Activated naive CD4-positive, alpha-beta T cell treated with anti-CD3 and anti-CD28 coated beads, Interleukin-2, amount 50 U/mL, for 16 hours (primary cell): ENCODE measurements around the gene RBMS3.
"Not testable (repeated sequence)": the region's sequence is repeated elsewhere in the genome, so short reads cannot be mapped to it uniquely, and the experiment has no call there.

Experiments used
- DNase-seq: peaks from one replicate; pipeline ENCODE4 v3.0.0-alpha.2; 2020

The RBMS3 gene

DNA sequence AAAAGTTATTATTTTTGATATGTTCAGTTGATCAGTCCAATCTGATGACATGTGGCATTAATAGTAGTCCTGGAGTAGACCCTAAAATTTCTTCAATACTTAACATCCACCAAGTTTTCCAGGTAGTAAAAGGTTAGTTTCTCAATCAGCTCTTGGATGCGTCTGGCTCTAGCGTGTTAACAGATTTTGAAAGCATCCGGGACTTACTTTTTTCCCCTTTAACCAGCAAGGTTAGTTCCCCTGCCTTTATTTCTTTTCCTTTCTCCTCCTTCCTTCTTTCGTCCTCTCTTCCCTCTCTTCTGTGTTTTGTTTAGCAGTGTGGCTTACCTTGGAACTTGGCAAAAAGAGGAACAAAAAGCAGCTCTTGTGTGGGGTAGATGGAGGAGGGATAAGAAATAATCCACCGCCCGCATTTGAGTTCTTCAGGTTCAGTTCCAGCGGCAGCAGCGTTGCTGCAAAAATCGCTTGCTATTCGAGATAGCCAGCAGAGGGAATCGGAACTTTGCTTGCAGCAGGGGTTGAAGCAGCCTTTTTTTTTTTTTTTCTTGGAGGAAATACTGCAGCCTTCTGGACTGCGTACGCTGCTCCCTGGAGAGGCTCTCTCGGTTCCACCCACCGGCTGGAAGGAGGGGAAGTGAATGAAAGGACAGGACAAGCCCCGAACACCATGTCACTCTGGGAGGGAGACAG lies at the start of gene RBMS3:
RBMS3 (plus strand) TSS at position 668 of the 690 bp plus-strand sequence.
- DNase-seq = no peak

- DNase-seq = not testable (repeated sequence)
Measured at GRCh38 chr3:29233126-29233525, 47.7 kb upstream of the RBMS3 start.

DNA sequence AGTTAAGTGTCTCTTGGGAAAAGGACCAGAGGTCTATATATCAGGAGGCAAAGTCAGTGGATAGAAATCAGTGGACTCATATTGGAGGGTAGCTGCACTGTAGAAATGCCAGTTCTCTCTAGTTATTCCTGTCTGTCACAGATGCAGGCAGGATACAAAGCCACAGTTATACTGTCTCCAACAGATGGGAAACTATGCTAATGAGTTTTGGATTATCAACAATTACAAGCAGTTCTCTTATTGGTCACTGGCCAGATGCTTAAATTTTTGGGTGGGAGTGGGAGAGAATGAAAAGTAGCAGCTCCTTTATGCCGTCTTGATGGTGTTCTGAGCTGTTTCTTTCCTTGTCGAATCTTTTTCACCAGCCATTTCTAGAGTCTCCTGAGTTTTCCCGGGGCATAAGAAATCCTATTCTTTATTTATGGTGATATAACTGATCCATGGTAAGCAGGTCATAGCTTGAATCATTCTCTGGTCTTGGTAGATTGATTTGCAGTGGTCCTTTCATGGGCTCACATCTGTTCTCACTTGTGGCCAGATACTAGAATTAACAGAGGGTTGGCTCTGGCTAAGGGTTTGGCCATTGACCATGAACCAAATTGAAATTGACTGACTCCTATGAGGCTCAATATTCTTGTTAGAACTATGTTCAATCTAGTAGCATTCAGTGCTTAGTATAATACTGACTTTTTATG lies 44.6 kb upstream of the RBMS3 start:
- DNase-seq = no peak

DNA sequence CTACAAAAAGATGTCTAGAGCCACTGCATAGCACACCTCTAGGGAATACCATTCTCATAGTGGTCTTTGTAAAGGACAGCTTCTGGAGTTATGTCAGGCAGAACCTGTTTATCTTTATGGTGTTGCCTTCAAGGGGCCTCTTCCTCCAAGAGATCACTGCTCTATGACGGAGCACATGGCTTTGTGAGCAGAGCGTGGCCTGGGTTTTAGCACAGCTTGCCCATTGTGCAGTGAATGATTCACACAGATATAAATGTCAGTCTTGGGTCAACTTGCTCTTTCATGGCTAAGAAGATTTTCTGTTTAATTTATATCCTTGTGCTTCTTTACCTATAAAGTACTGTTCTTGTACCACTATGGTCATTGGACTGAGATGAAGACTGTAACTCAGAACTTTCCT lies 41.5 kb upstream of the RBMS3 start:
- DNase-seq = no peak

DNA sequence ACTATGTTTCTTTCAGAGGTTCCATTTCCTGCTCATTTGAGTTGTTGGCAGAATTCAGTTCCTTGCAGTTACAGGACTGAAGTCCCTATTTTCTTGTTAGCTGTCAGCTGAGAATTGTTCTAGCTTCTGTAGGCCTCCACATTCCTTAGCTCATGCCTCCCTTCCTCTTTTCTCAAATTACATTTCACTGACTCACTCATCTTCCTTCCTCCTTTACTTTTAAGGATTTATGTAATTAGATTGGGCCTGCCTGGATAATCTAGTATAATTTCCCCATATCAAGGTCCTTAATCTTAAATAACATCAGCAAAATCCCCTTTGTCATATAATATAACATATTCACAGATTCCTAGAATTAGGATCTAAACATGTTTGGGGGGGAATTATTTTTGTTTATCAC lies 40.6 kb upstream of the RBMS3 start:
- DNase-seq = no peak

DNA sequence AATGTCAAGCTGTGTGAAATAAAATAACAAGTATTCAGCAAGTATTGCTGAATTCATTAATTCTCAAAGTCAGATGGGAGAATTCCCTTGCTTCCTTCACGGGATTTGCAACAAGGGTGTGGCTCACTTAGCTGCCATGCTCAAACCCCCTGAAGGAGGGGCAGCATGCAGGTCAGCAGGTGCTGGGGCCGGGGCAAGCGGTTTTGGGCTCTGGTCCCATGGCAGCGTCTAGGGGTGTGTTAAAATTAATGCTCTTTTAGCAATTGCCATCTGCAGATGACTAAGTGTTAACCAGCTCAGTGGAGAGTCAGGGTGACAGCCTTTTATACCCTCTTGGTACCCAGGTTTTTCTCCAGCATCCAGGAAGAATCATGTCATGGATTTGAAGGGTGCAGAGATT lies 40.0 kb upstream of the RBMS3 start:
- DNase-seq = no peak

- no peak for DNase-seq
Measured at GRCh38 chr3:29241855-29242254, 39.0 kb upstream of the RBMS3 start.

DNA sequence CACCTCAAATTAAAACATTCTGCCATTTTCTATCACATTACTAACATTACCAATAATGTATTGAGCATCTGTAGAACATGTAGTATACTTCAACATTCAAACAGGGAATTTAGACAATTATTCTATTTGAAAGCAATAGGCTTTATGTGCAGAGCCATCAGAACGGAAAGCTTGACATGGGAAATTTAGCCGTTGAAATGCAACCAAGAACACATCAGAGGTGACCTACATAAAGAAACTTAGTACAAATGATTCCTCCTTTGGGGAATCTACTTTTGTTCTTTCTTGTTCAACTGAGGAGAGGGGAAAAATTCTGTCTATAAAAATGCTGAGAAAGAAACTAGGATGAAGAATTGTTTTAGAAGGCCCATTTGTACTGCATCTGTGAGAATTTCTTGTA lies 38.6 kb upstream of the RBMS3 start:
- no peak for DNase-seq

- no peak for DNase-seq
Measured at GRCh38 chr3:29245441-29245840, 35.4 kb upstream of the RBMS3 start.

GRCh38 chr3:29247088-29247745 lies 33.7 kb upstream of the RBMS3 start:
- DNase-seq = no peak

DNA sequence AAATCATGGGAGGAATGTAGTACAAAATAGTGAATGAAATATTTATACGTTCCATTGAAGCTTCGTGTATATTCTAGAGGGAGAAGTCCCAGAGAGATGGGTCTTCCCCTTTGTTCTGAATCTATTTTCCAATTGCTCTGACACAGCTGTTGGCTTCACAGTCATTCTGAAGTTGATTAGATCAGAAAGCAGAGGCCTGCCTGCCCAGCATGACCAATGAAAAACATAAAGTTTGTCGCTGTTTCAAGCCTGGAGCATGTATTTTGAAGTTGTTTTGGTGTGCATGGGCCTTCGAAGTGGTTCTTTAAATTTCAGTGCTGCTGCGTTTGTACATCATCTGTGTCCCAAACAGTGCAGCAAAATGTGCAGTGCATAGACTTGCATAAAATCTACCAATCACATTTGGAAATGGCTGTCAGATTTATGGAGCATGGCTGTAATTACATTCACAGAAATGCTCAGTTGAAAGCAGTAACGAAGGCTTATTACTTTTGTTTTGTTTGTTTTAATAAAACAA lies 31.0 kb upstream of the RBMS3 start:
- no peak for DNase-seq

GRCh38 chr3:29255854-29256696 lies 24.8 kb upstream of the RBMS3 start:
- DNase-seq = no peak

- DNase-seq = no peak
Measured at GRCh38 chr3:29258161-29258560, 22.7 kb upstream of the RBMS3 start.

DNA sequence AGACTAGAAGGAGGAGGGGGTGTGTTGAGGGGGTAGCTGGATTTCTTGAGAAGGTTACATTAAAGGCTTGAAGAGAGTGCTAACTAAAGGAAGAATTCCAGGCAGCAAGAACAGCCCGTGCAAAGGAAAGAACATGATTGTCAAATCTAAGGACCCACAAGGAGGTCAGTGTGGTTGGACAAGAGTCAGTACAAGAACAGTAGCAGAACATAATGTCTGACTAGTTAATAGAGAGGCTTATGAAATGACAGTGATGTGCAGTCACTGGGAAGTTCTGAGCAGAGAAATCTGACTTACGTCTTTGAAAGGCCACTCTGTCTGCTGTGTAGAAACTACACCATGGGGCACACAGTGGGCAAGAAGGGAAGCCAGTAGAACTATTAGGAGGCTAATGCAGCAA lies 19.8 kb upstream of the RBMS3 start:
- DNase-seq = no peak

DNA sequence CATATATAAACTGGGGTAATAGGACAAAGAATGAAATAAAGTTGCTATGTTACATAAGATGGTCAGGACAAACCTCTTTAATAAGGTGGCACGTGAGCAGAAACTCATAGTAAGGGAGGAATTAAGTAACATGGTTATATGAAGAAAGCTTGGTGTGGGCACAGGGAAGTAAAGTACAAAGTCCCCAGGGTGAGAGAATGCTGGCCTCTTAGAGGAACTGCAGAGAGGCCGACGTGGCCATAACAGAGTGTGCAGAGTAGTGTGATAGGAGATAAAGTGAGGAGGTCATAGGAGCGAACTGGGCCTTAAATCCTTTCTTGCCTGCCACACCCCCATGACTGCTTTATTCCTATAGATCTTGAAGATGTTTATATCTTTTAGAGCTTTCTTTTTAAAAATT lies 17.4 kb upstream of the RBMS3 start:
- no peak for DNase-seq

DNA sequence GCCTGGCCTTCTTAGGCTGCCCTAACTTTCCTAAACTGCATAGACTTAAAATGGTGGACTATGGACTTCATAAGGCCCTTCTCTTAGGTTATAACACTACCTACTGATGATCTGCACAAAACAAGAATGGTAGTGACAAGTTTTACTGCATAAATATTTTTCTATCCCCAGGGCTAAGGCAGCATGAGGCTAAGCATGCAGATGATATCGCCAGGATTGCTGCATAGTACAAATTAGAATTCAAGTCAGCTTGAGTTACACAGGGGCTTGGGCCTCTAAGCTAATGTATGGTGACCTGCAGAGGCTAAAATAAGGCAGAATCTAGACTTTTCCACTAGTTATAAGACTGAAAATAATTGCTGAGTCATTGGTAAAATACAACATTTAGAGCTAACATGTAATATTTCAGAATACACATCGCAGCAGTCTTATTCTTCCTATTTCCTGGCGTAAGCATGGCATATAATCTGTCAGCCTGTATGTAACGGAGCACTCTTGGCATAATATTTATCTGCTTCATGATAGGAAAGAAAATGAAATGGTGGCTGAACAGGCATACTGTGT lies 15.3 kb upstream of the RBMS3 start:
- DNase-seq = no peak

- no peak for DNase-seq
Measured at GRCh38 chr3:29267226-29267625, 13.6 kb upstream of the RBMS3 start.

- DNase-seq = no peak
Measured at GRCh38 chr3:29268651-29269050, 12.2 kb upstream of the RBMS3 start.

GRCh38 chr3:29270752-29271151 lies 10.1 kb upstream of the RBMS3 start:
- DNase-seq = no peak

- no peak for DNase-seq
Measured at GRCh38 chr3:29271475-29271874, 9.4 kb upstream of the RBMS3 start.

DNA sequence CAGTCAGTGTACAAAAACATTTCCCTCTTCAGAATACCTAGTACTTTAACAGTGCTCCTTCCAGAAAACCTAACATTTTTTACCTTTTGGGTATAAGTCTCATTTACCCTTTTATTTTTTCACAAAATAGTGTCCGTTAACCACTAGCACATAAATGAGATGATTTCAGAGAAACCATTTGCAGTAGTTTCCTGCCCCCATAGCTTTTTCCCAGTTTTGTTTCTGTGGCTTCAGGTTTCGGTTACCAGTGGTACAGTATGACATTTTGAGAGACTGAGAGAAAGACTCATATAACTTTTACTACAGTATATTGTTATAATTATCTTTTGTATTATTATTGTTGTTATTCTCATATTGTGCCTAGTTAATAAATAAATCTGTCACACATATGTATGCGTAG lies 6.2 kb upstream of the RBMS3 start:
- no peak for DNase-seq

DNA sequence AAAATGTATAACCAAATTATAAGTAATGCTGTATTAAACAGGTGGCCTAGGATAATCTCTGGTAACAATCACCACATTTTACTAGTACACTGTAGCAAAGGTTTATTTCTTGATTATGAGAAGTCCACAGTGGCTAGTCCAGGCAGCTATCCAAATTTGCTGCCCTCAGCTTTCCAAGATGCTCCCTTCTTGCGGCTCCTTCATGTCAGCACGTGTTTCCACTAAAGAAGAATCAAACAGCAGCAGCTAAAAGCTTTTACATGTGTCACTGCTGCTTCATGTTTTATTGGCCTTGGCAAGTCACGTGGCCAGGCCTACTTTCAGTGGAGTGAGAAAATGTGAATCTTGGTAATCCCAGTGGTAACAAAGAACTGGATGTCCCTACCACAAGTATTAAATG lies 5.6 kb upstream of the RBMS3 start:
- DNase-seq = no peak

DNA sequence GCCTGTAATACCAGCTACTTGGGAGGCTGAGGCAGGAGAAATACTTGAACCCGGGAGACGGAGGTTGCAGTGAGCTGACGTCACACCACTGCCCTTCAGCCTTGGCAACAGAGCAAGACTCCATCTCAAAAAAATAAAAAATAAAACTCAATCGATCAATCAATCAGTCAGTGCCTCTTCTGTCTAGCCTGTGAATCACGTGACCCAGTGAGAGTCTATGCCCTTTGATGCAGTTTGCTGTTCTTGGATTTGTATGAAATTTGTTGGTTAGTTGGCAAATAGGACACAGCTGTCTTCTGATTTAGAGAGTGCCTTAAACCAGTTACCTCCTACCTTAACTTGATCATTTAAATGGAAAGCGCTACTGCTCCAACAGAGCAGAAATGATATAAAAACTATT lies 3.6 kb upstream of the RBMS3 start:
- no peak for DNase-seq
